ENCODE measurements around the gene GAST. TPM values are rescaled to one million over a fixed set of nuclear protein-coding genes. Genes with fewer than 3 reads are reported as not detected.

Gene GAST
- total RNA-seq, 2 experiments from 2014 or later = not detected

DNA sequence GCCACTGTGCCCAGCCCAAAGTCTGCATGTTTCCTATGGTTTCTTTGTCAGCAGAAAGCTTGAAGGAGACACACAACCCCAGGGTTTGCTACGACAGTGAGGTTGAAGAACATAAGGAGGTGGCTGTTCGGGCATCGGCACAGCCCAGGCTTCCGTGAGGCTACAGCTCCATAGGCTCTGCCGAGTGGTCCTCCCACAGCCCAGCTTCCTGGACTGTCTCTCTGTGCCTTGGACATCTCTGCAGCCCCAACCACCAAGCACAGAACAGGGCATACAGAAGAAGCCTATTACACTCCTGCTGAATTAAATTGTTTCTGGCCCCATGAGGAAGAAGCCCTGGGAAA lies 25.5 kb downstream of the GAST start:
- Mint-ChIP-seq H3K4me3 (no peak overlapping the region), H3K36me3 (no peaks in the 10 kb centered on the region), H3K27ac (no peak overlapping the region), H3K9me3 (no peaks in the 10 kb centered on the region), H3K27me3 (peaks cover 28% of the 10 kb centered on the region), H3K4me1 (ENCODE audit: low read depth) (peaks cover 5% of the 10 kb centered on the region)
- ChIA-PET POLR2A (no interaction called here), CTCF (interaction anchor here (0.6 to 4.7 kb wide), 16 partner anchors 11 to 227 kb away, joined by 3 to 65 read pairs (median 4); partner anchors contain the start of genes FKBP10, JUP and P3H4)
- DNase-seq = no peak
- intact Hi-C loops (cut with micrococcal nuclease) = loop anchor here (1.0 to 5.0 kb wide), 2 partner anchors 64 to 150 kb away; no protein-coding TSS in a partner anchor

DNA sequence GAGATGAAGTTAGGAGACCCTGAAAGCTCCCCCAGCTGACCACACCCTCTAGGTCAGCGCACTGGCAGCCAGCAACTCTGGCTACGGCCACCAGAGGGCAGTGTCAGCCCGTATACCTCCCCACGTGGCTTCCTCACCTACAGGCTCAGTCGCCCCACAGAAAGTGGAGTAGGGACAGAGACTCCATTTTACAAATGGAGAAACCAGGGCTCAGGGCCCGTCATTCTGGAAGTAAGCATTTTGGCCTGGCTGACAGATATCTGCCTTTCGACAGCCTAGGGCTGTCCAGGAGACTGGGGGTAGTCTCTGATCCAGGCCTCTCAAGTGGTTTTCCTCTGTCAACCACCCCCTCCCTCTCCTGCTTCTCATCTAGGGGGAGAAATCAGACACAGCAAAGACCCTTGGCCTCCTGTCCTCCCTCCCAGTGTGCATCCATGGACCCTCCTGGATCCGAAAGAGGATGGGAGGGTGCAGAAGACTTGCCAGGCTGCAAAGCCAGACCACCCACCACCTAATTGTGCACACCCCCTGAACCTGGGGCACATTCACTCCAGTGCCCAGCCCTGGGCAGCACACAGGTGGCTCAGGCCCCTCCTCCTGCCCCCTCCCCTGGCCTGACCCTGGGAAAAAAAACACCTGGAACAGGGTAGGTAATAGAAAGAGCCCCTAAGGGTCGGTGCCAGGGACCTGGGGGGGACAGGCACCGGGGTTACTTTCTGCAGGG lies 26.1 kb downstream of the GAST start:
- DNase-seq = peak; percentile 89
- intact Hi-C loops (cut with micrococcal nuclease) = loop anchor here (1.0 to 5.0 kb wide), 2 partner anchors 63 to 149 kb away; no protein-coding TSS in a partner anchor
- H3K9me3 Mint-ChIP-seq = no peaks in the 10 kb centered on the region
- CTCF ChIA-PET = interaction anchor here (0.6 to 4.7 kb wide), 16 partner anchors 11 to 227 kb away, joined by 3 to 65 read pairs (median 4); partner anchors contain the start of genes FKBP10, JUP and P3H4
- no peak overlapping the region for H3K27ac Mint-ChIP-seq
- peaks cover 5% of the 10 kb centered on the region for H3K4me1 Mint-ChIP-seq (ENCODE audit: low read depth)
- no peak overlapping the region for H3K4me3 Mint-ChIP-seq
- H3K36me3 Mint-ChIP-seq = no peaks in the 10 kb centered on the region
- POLR2A ChIA-PET = no interaction called here
- H3K27me3 Mint-ChIP-seq = peaks cover 28% of the 10 kb centered on the region

DNA sequence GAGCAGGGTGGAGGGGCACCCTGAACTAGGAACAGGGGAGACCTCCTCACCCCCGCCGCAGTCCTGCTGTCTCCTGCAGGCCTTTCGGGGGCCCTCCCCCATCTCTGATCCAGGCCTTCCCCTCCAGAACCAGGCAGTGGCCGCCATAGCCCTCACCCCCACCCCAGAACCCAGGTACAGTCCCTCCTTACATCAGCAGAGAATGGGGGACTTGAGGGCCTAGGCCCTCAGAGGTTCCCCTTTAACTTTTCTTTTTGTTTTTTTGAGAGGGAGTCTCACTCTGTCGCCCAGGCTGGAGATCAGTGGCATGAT lies 26.6 kb downstream of the GAST start:
- ChIA-PET CTCF (interaction anchor here (0.9 kb wide), 1 partner anchor 63 kb away, joined by 3 read pairs; no protein-coding TSS in a partner anchor), POLR2A (no interaction called here)

DNA sequence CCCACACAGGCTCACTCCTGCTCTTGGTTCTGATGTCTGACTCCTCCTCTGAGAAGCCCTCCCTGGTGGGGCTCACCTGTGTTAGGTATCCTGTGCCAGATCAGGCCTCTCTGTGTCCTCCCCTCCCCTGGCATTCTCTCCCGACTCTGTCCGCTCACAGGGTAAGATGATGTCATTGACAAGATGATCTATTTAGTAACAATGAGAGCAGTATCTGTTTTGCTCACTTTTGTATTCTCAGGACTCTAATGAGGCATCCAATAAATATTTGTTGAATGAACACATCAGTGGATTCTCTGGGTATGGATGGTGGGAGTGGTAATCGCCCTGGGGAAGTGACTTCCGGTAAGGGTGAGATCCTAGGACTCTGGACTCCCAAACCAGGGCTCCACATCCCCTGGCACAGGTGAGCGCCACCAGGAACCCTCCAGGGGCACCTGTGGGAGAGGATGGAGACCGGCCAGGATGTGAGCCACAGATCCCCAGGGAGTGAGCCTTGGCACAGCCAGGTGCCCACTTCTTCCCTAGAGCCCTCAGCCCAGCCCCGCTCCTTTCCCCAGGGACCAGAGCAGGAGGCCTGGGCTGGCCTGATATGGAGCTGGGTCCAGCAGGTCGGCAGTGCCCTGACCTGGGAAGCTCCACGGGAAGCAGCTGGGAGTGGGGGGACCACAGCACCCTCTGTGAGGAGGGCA lies 27.7 kb downstream of the GAST start:
- no peak overlapping the region for H3K27ac Mint-ChIP-seq
- no peak for DNase-seq
- peaks cover 22% of the 10 kb centered on the region for H3K27me3 Mint-ChIP-seq
- ChIA-PET CTCF (interaction anchor here (3.2 kb wide), 1 partner anchor 62 kb away, joined by 17 read pairs; no protein-coding TSS in a partner anchor), POLR2A (no interaction called here)
- H3K4me1 Mint-ChIP-seq (ENCODE audit: low read depth) = peaks cover 2% of the 10 kb centered on the region
- H3K9me3 Mint-ChIP-seq = no peaks in the 10 kb centered on the region
- intact Hi-C loops (cut with micrococcal nuclease) = loop anchor here (5.0 kb wide), 1 partner anchor 147 kb away; no protein-coding TSS in a partner anchor
- H3K4me3 Mint-ChIP-seq = no peak overlapping the region
- H3K36me3 Mint-ChIP-seq = no peaks in the 10 kb centered on the region

More for the DNA sequence above, 26.6 kb downstream of the GAST start:
- DNase-seq = no peak
- H3K9me3 Mint-ChIP-seq = no peaks in the 10 kb centered on the region
- no peak overlapping the region for H3K27ac Mint-ChIP-seq
- no peak overlapping the region for H3K4me3 Mint-ChIP-seq
- H3K4me1 Mint-ChIP-seq (ENCODE audit: low read depth) = peaks cover 2% of the 10 kb centered on the region
- no peaks in the 10 kb centered on the region for H3K36me3 Mint-ChIP-seq
- H3K27me3 Mint-ChIP-seq = peaks cover 25% of the 10 kb centered on the region
- intact Hi-C loops (cut with micrococcal nuclease) = loop anchor here (1.0 to 5.0 kb wide), 2 partner anchors 63 to 149 kb away; no protein-coding TSS in a partner anchor

DNA sequence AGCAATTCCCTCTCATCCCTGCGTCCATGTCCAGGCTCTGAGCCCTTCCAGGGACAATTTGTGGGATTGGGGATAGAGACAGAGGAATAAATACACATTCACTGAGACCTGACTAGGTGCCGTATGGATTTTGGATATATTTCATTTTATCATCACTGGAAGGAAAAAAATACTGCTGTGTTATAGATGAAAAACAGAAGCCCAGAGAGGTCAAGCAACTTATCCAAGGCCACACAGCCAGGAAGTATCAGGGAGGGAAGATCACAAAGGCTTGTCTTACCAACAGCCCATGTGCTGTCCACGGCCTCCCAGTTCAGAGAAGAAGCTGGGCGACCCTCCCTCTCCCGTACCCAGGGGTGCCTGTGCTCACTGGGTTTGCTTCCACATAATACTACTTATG lies 28.4 kb downstream of the GAST start:
- no peak overlapping the region for H3K27ac Mint-ChIP-seq
- CTCF ChIA-PET = interaction anchor here (3.2 kb wide), 1 partner anchor 61 kb away, joined by 17 read pairs; no protein-coding TSS in a partner anchor

DNA sequence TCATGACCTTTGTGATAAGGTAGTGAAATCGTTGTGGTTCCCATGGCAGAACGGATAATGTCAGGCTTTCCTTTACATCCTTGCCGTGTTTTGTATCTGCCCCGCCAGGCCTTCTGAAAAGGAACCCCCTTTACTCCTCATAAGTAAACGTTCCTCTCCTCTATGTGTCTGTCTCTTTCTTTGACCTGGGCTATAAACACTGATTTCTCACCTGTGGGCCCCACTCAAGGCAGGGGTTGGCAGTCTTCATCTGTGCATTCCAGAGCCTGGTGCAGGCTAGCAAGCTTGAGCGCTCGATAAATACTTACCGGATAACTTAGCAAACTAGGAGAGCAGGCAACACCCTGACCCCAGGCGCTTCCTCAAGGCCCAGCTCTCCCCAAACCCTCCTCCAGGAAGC lies 29.6 kb downstream of the GAST start:
- intact Hi-C loops (cut with micrococcal nuclease) = no loop called here
- Mint-ChIP-seq H3K4me1 (ENCODE audit: low read depth) (no peaks in the 10 kb centered on the region), H3K27me3 (peaks cover 10% of the 10 kb centered on the region), H3K9me3 (no peaks in the 10 kb centered on the region), H3K27ac (no peak overlapping the region), H3K4me3 (no peak overlapping the region), H3K36me3 (no peaks in the 10 kb centered on the region)
- ChIA-PET POLR2A (no interaction called here), CTCF (interaction anchor here (1.5 to 3.2 kb wide), 2 partner anchors 45 to 60 kb away, joined by 5 to 17 read pairs; partner anchors contain the start of gene JUP)
- no peak for DNase-seq

More for the DNA sequence above, 28.4 kb downstream of the GAST start:
- POLR2A ChIA-PET = no interaction called here
- H3K4me1 Mint-ChIP-seq (ENCODE audit: low read depth) = no peaks in the 10 kb centered on the region
- intact Hi-C loops (cut with micrococcal nuclease) = no loop called here
- no peaks in the 10 kb centered on the region for H3K36me3 Mint-ChIP-seq
- H3K4me3 Mint-ChIP-seq = no peak overlapping the region
- no peaks in the 10 kb centered on the region for H3K9me3 Mint-ChIP-seq
- peaks cover 17% of the 10 kb centered on the region for H3K27me3 Mint-ChIP-seq
- no peak for DNase-seq

DNA sequence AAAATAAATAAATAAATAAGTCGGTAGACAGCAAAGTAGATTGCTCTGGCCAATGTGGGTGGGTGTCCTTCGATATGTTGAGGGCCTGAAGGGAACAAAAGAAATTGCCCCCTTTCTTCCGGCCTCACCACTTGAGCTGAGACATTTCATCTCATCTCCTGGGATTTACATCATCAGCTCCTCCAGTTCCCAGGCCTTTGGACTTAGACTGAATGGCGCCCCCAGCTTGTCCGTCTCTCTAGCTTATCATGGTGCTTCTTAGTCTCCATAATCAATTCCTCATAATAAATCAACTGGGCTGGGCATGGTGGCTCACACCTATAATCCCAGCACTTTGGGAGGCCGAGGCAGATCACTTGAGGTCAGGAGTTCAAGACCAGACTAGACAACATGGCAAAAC lies 36.1 kb downstream of the GAST start:
- Mint-ChIP-seq H3K36me3 (no peaks in the 10 kb centered on the region), H3K4me1 (ENCODE audit: low read depth) (no peaks in the 10 kb centered on the region), H3K9me3 (no peaks in the 10 kb centered on the region), H3K4me3 (no peak overlapping the region), H3K27me3 (peaks cover 4% of the 10 kb centered on the region), H3K27ac (no peak overlapping the region)
- POLR2A ChIA-PET = no interaction called here
- CTCF ChIA-PET = interaction anchor here (0.6 kb wide), 1 partner anchor 350 kb away, joined by 3 read pairs; the partner anchor contains the start of gene ZNF385C
- intact Hi-C loops (cut with micrococcal nuclease) = no loop called here
- no peak for DNase-seq

DNA sequence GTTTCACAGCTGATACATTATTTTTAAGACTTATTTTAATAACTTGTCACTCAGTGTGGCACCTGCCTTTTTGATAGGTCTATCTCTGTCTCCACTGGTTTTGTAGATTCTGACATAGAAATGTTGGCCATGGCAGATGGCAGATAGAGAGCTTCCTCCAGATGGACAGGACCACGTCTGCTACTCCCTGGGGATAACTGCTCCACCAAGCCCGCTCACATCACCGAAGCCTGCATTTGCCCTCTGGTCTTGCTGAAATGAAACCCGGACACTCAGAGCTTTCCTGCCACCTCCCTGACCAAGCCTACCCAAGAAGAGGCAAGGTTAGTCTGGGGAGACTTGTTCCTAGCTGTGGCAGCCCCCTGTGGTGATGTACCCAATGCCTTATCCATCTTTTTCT lies 38.7 kb downstream of the GAST start:
- H3K27ac Mint-ChIP-seq = no peak overlapping the region
- DNase-seq = no peak
- H3K27me3 Mint-ChIP-seq = peaks cover 4% of the 10 kb centered on the region
- intact Hi-C loops (cut with micrococcal nuclease) = no loop called here
- no peaks in the 10 kb centered on the region for H3K9me3 Mint-ChIP-seq
- POLR2A ChIA-PET = no interaction called here
- CTCF ChIA-PET = no interaction called here
- no peaks in the 10 kb centered on the region for H3K4me1 Mint-ChIP-seq (ENCODE audit: low read depth)
- H3K36me3 Mint-ChIP-seq = no peaks in the 10 kb centered on the region
- H3K4me3 Mint-ChIP-seq = no peak overlapping the region

DNA sequence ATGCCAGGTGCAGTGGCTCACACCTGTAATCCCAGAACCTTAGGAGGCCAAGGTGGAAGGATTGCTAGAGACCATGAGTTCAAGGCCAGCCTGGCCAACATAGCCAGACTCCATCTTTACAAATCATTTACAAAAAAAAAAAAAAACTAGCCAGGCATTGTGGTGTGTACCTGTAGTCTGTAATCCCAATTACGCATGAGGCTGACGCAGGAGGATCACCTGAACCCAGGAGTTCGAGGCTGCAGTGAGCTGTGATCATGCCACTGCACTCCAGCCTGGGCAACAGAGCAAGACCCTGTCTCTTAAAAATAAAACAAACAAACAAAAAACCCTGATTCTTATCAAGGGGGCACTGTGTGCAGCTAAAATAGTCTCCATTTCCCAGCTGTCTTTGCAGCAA lies 39.2 kb downstream of the GAST start:
- Mint-ChIP-seq H3K9me3 (no peaks in the 10 kb centered on the region), H3K36me3 (no peaks in the 10 kb centered on the region), H3K4me1 (ENCODE audit: low read depth) (no peaks in the 10 kb centered on the region), H3K4me3 (no peak overlapping the region), H3K27me3 (peaks cover 3% of the 10 kb centered on the region), H3K27ac (no peak overlapping the region)
- CTCF ChIA-PET = no interaction called here
- intact Hi-C loops (cut with micrococcal nuclease) = no loop called here
- DNase-seq = no peak
- POLR2A ChIA-PET = no interaction called here

DNA sequence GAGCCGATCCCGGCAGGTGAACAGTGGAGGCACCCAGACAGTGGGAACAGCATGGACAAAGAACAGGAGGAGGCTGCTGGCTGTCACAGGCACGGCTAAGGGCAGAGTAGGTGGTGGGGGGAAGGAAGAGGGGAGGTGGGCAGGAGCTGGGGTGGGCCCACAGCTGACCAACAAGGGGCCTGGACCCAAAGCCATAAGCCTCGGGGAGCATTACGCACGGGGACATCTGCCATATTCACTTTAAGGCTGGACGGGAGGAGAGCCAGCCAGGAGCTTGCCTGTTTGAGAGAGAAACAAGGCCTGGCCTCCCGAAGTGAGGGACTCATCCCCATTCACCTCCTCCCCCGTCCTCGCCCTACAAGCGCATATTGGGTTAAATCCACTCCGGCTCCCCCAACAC lies 41.9 kb downstream of the GAST start:
- H3K9me3 Mint-ChIP-seq = no peaks in the 10 kb centered on the region
- no peaks in the 10 kb centered on the region for H3K36me3 Mint-ChIP-seq
- no peak overlapping the region for H3K27ac Mint-ChIP-seq
- no peaks in the 10 kb centered on the region for H3K27me3 Mint-ChIP-seq
- no peak for DNase-seq
- intact Hi-C loops (cut with micrococcal nuclease) = no loop called here
- H3K4me1 Mint-ChIP-seq (ENCODE audit: low read depth) = no peaks in the 10 kb centered on the region
- ChIA-PET CTCF (no interaction called here), POLR2A (no interaction called here)
- no peak overlapping the region for H3K4me3 Mint-ChIP-seq

DNA sequence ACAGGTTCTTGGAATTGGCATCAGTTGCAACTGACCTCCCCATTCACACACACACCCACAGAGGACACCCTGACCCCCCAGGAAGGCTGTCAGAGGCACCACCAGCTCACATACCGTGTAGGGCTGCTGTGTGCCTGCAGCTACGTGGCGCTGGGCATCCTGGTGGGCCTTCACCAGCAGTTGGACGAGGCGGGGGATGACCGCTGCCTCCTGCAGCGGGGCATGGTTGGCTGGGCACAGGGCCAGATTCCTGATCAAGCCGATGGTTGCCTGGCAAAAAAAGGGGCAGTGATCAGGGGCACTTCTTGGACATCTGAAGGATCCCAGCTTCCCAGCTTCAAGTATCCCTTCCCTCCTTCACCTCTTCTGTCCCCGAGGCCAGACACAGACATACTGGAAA lies 46.5 kb downstream of the GAST start:
- Mint-ChIP-seq H3K4me3 (no peak overlapping the region), H3K36me3 (no peaks in the 10 kb centered on the region), H3K27me3 (no peaks in the 10 kb centered on the region), H3K9me3 (no peaks in the 10 kb centered on the region), H3K27ac (no peak overlapping the region), H3K4me1 (ENCODE audit: low read depth) (no peaks in the 10 kb centered on the region)
- intact Hi-C loops (cut with micrococcal nuclease) = no loop called here
- ChIA-PET CTCF (no interaction called here), POLR2A (no interaction called here)
- no peak for DNase-seq

DNA sequence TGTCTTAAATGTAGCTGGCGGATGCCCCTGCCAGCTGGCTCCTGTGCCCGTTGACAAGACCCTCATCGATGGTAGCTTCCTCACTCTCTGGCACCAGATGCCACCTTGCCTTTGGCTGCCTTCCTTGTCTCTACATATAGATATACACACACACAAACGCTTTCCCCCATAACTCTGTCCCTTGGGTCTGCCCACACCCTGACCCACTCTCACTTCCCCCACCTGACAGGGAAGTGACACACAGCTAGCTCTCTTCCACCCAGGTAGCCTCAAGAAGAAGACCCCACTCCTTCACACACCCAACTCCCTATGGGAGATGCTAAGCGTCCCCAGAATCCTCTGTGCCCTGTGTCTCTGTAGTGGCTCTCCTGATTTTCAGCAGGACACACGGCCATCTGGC lies 48.7 kb downstream of the GAST start:
- no peak for DNase-seq
- no peaks in the 10 kb centered on the region for H3K4me1 Mint-ChIP-seq (ENCODE audit: low read depth)
- ChIA-PET POLR2A (no interaction called here), CTCF (no interaction called here)
- no peak overlapping the region for H3K4me3 Mint-ChIP-seq
- H3K27ac Mint-ChIP-seq = no peak overlapping the region
- H3K9me3 Mint-ChIP-seq = no peaks in the 10 kb centered on the region
- intact Hi-C loops (cut with micrococcal nuclease) = no loop called here
- H3K27me3 Mint-ChIP-seq = no peaks in the 10 kb centered on the region
- H3K36me3 Mint-ChIP-seq = no peaks in the 10 kb centered on the region

All from activated CD4-positive, alpha-beta memory T cell treated with anti-CD3 and anti-CD28 coated beads for 36 hours (primary cell).